ENCODE data around the gene ARL16.

ARL16 gene

GRCh38 chr17:81695211-81695610 is 11.6 kb upstream of the ARL16 start:
- DNase-seq = no peak

GRCh38 chr17:81694810-81695209 is 11.2 kb upstream of the ARL16 start:
- no peak for DNase-seq

- no peak for DNase-seq
These were observed 10.1 kb upstream of the ARL16 start for GRCh38 chr17:81693509-81694210.

- DNase-seq = no peak
These were observed 8.0 kb upstream of the ARL16 start for GRCh38 chr17:81691608-81692007.

- DNase-seq = no peak
These were observed 7.6 kb upstream of the ARL16 start for GRCh38 chr17:81691196-81691595.

- no peak for DNase-seq
These were observed 7.0 kb upstream of the ARL16 start for GRCh38 chr17:81690549-81690948.

GRCh38 chr17:81690066-81690465 is 6.5 kb upstream of the ARL16 start:
- DNase-seq = no peak

- DNase-seq = no peak
These were observed 5.0 kb upstream of the ARL16 start for GRCh38 chr17:81688616-81689015.

- no peak for DNase-seq
These were observed 4.4 kb upstream of the ARL16 start for GRCh38 chr17:81687770-81688541.

- DNase-seq = no peak
These were observed 3.0 kb upstream of the ARL16 start for GRCh38 chr17:81686614-81687013.

- peak; percentile 45 to 52 (median 50) for DNase-seq
These were observed 1.5 kb upstream of the ARL16 start for GRCh38 chr17:81685108-81685507.

GRCh38 chr17:81684442-81684911 is 880 bp upstream of the ARL16 start:
- DNase-seq = no peak

GRCh38 chr17:81683208-81683583 is 401 bp downstream of the ARL16 start:
- peak; percentile 37 to 58 (median 43) for DNase-seq

GRCh38 chr17:81682565-81683207 is 911 bp downstream of the ARL16 start:
- peak in 2 of 3 donors; percentile 20 to 24 for DNase-seq

- DNase-seq = no peak
These were observed 1.9 kb downstream of the ARL16 start for GRCh38 chr17:81681672-81682071.

GRCh38 chr17:81680150-81680549 is 3.4 kb downstream of the ARL16 start:
- no peak for DNase-seq

GRCh38 chr17:81676906-81677305 is 6.7 kb downstream of the ARL16 start:
- DNase-seq = no peak

- peak in 2 of 3 donors; percentile 17 to 27 for DNase-seq
These were observed 7.9 kb downstream of the ARL16 start for GRCh38 chr17:81675515-81676221.

- no peak for DNase-seq
These were observed 9.9 kb downstream of the ARL16 start for GRCh38 chr17:81673561-81674258.

GRCh38 chr17:81672954-81673353 is 10.6 kb downstream of the ARL16 start:
- DNase-seq = no peak

- DNase-seq = no peak
These were observed 11.1 kb downstream of the ARL16 start for GRCh38 chr17:81672504-81672903.

- peak in 1 of 3 donors; percentile 34 for DNase-seq
These were observed 15.8 kb downstream of the ARL16 start for GRCh38 chr17:81667754-81668153.
